WI38 (cell line): Measurements from ENCODE around the gene USH2A.

ENCODE experiments used
- H3K4me3 ChIP-seq: 2 replicates; pipeline ENCODE4 v1.5.1; 2011; ENCODE audit warnings: low read depth, mild to moderate bottlenecking, control low read depth, low read length
- CTCF ChIP-seq: IDR thresholded peaks from 2 replicates; pipeline ENCODE4 v1.5.1; 2012; ENCODE audit warnings: low read depth, mild to moderate bottlenecking, control low read depth, low read length

USH2A gene

GRCh38 chr1:216124192-216124781 is 299.0 kb downstream of the USH2A start:
- no peak overlapping the region for H3K4me3 ChIP-seq
- no peak for TF ChIP-seq CTCF

- TF ChIP-seq CTCF: no peak
- no peak overlapping the region for H3K4me3 ChIP-seq
These were observed 299.6 kb downstream of the USH2A start for GRCh38 chr1:216123446-216124191.

- peak; percentile 38; the same call in 1 of the 2 replicates for TF ChIP-seq CTCF
- H3K4me3 ChIP-seq: no peak overlapping the region
These were observed 303.6 kb downstream of the USH2A start for GRCh38 chr1:216119600-216119999.

GRCh38 chr1:216114180-216114579 is 309.1 kb downstream of the USH2A start:
- no peak for TF ChIP-seq CTCF
- H3K4me3 ChIP-seq: no peak overlapping the region

- no peak for TF ChIP-seq CTCF
- no peak overlapping the region for H3K4me3 ChIP-seq
These were observed 310.1 kb downstream of the USH2A start for GRCh38 chr1:216113181-216113580.

GRCh38 chr1:216111842-216112241 is 311.4 kb downstream of the USH2A start:
- no peak overlapping the region for H3K4me3 ChIP-seq
- no peak for TF ChIP-seq CTCF

- no peak overlapping the region for H3K4me3 ChIP-seq
- no peak for TF ChIP-seq CTCF
These were observed 327.8 kb downstream of the USH2A start for GRCh38 chr1:216095400-216095799.
